Suprapubic skin (tissue), 4 donors: ENCODE measurements around the gene URI1. TPM values are rescaled to one million over a fixed set of nuclear protein-coding genes. Genes with fewer than 3 reads are reported as not detected.
A peak's percentile ranks its signal among the peaks of the same experiment; 100 is the strongest.

Experiments used
- DNase-seq, 2 donors: peaks; one replicate each; pipeline ENCODE4 v3.0.0-alpha.2; 2019; ENCODE audit warnings: low spot score in 2 of 2
- H3K27ac ChIP-seq: fragments of 200-600 bp; sonication (generic); one replicate; pipeline ENCODE4 v1.5.1; 2019
- H3K27me3 ChIP-seq: fragments of 200-600 bp; sonication (generic); one replicate; pipeline ENCODE4 v1.5.1; 2019
- H3K36me3 ChIP-seq: fragments of 200-600 bp; sonication (generic); one replicate; pipeline ENCODE4 v1.5.1; 2019
- H3K4me1 ChIP-seq: fragments of 200-600 bp; sonication (generic); one replicate; pipeline ENCODE4 v1.5.1; 2019
- H3K4me3 ChIP-seq: fragments of 200-600 bp; sonication (generic); one replicate; pipeline ENCODE4 v1.5.1; 2019; ENCODE audit warnings: mild to moderate bottlenecking
- H3K9me3 ChIP-seq: fragments of 200-600 bp; sonication (generic); one replicate; pipeline ENCODE4 v1.5.1; 2019
- CTCF ChIP-seq, 2 donors: fragments of 200-600 bp in 1 of 2; fragments of 450-650 bp in 1 of 2; sonication (generic) in 1 of 2; IDR thresholded peaks; one replicate each; pipeline ENCODE4 v1.5.1; 2016 to 2019; ENCODE audit warnings: antibody characterized with exemption in 2 of 2, mild to moderate bottlenecking in 1 of 2, moderate library complexity in 1 of 2
- EP300 ChIP-seq: sonication (generic); formaldehyde crosslinking; IDR thresholded peaks from one replicate; pipeline ENCODE4 v1.6.1; 2017; ENCODE audit warnings: antibody characterized with exemption
- POLR2A ChIP-seq, 2 donors: fragments of 450-650 bp; IDR thresholded peaks; one replicate each; pipeline ENCODE4 v1.6.1; 2017; ENCODE audit warnings: antibody characterized with exemption in 2 of 2, mild to moderate bottlenecking in 2 of 2, moderate library complexity in 2 of 2
- POLR2AphosphoS5 ChIP-seq, 3 donors: sonication (generic); formaldehyde crosslinking; IDR thresholded peaks; one replicate each; pipeline ENCODE4 v1.6.1; 2017; ENCODE audit warnings: antibody characterized with exemption in 3 of 3
- WGBS: methylation state at CpG from one replicate; pipeline ENCODE4 v1.1.5; 2018; 5-methylcytosine and 5-hydroxymethylcytosine counted together
- total RNA-seq, 4 donors: library from RNA; depleted of rRNA; stranded (reverse); fragments of >200 nt; gene quantifications; one replicate each; pipeline ENCODE4 v1.1.0, GENCODE V29; 2016

Gene URI1
- 10 to 100 TPM; 43.8 to 71.2 (median 58.8) TPM for total RNA-seq

- WGBS, result under 1% methylated on average over 36 of the region's 59 CpGs
- H3K4me1 ChIP-seq, result peaks cover 48% of the 10 kb centered on the region
- no peaks in the 10 kb centered on the region for H3K9me3 ChIP-seq
- no peaks in the 10 kb centered on the region for H3K27me3 ChIP-seq
- no peak for TF ChIP-seq CTCF (IDR thresholded peaks at IDR 0.05)
- no peak for TF ChIP-seq EP300
- TF ChIP-seq POLR2A (IDR thresholded peaks at IDR 0.05), result peak in 1 of 2 donors; percentile 23
- TF ChIP-seq POLR2AphosphoS5 (IDR thresholded peaks at IDR 0.05), result no peak
- H3K4me3 ChIP-seq, result peak within 1 kb of the TSS; percentile 92
- peak within 1 kb of the TSS; percentile 91 for H3K27ac ChIP-seq
- peak; percentile 91 to 92 for DNase-seq
- no peaks in the 10 kb centered on the region for H3K36me3 ChIP-seq
Measured at GRCh38 chr19:29941828-29942403, at the start of gene URI1. Gene URI1 (plus strand): TSS chr19:29942239. CDS start chr19:29942548, 309 bp downstream.

GRCh38 chr19:29893606-29894284, 48.3 kb upstream of the URI1 start:
- Histone ChIP-seq H3K9me3 (no peaks in the 10 kb centered on the region), H3K27ac (no peak overlapping the region), H3K27me3 (no peaks in the 10 kb centered on the region), H3K4me3 (no peak overlapping the region), H3K36me3 (no peaks in the 10 kb centered on the region), H3K4me1 (no peaks in the 10 kb centered on the region)
- TF ChIP-seq EP300, result no peak
- no peak for TF ChIP-seq POLR2AphosphoS5 (IDR thresholded peaks at IDR 0.05)
- TF ChIP-seq POLR2A (IDR thresholded peaks at IDR 0.05), result no peak
- no peak for TF ChIP-seq CTCF (IDR thresholded peaks at IDR 0.05)
- 64% methylated on average over 11 of the region's 11 CpGs for WGBS
- no peak for DNase-seq

- WGBS, result 71% methylated on average over 6 of the region's 6 CpGs
- Histone ChIP-seq H3K9me3 (no peaks in the 10 kb centered on the region), H3K27me3 (no peaks in the 10 kb centered on the region), H3K36me3 (no peaks in the 10 kb centered on the region), H3K27ac (no peak overlapping the region), H3K4me1 (no peaks in the 10 kb centered on the region), H3K4me3 (no peak overlapping the region)
- no peak for TF ChIP-seq CTCF (IDR thresholded peaks at IDR 0.05)
- no peak for TF ChIP-seq POLR2A (IDR thresholded peaks at IDR 0.05)
- no peak for TF ChIP-seq EP300
- no peak for TF ChIP-seq POLR2AphosphoS5 (IDR thresholded peaks at IDR 0.05)
- DNase-seq, result no peak
Measured at GRCh38 chr19:29896802-29897201, 45.2 kb upstream of the URI1 start.

GRCh38 chr19:29897466-29897865, 44.6 kb upstream of the URI1 start:
- no peaks in the 10 kb centered on the region for H3K4me1 ChIP-seq
- WGBS, result 54% methylated on average over 3 of the region's 3 CpGs
- no peak for TF ChIP-seq EP300

GRCh38 chr19:29904017-29904416, 38.0 kb upstream of the URI1 start:
- DNase-seq, result no peak
- Histone ChIP-seq H3K9me3 (no peaks in the 10 kb centered on the region), H3K4me3 (no peak overlapping the region), H3K27ac (no peak overlapping the region), H3K36me3 (no peaks in the 10 kb centered on the region), H3K4me1 (no peaks in the 10 kb centered on the region), H3K27me3 (peaks cover 4% of the 10 kb centered on the region)
- 82% methylated on average over 2 of the region's 2 CpGs for WGBS
- no peak for TF ChIP-seq EP300

More at GRCh38 chr19:29897466-29897865, 44.6 kb upstream of the URI1 start:
- no peak overlapping the region for H3K4me3 ChIP-seq
- no peaks in the 10 kb centered on the region for H3K36me3 ChIP-seq
- peaks cover 2% of the 10 kb centered on the region for H3K27me3 ChIP-seq
- H3K27ac ChIP-seq, result no peak overlapping the region
- no peaks in the 10 kb centered on the region for H3K9me3 ChIP-seq
- DNase-seq, result no peak
